PC-9 (cell line): ENCODE data around the gene ATP1B3.

ENCODE experiments used
- EZH2 ChIP-seq: fragments of 200-600 bp; sonication (generic); IDR thresholded peaks from 2 replicates; pipeline ENCODE4 v1.8.0; 2017; ENCODE audit warnings: antibody characterized with exemption, low read depth
- TF ChIP-seq, protein P1 (sequence below): fragments of 200-600 bp; sonication (generic); conservative IDR thresholded peaks from 2 replicates; pipeline ENCODE4 v1.6.1; 2017; ENCODE audit warnings: mixed run types, antibody characterized with exemption, mild to moderate bottlenecking, moderate library complexity

DNA sequence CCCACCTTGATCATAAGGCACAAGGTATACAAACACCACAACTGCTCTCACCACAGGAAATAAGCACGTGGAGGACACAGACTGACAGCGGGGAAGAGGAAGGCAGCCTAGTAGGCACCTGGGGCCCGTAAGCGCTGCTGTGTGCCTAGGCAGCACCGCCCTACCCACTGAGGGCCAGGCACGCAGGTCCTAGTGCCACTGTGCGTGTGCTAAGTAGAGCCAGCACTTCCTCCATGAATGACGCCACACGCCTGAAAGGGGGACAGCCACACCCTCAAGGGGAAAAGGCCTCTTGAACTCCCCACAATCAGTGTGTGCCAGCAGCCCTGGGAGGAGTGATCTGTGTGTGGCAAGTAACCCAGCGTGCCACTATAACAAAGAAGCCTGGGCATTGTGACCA, 73.0 kb downstream of the ATP1B3 start:
- TF ChIP-seq, protein P1, sequence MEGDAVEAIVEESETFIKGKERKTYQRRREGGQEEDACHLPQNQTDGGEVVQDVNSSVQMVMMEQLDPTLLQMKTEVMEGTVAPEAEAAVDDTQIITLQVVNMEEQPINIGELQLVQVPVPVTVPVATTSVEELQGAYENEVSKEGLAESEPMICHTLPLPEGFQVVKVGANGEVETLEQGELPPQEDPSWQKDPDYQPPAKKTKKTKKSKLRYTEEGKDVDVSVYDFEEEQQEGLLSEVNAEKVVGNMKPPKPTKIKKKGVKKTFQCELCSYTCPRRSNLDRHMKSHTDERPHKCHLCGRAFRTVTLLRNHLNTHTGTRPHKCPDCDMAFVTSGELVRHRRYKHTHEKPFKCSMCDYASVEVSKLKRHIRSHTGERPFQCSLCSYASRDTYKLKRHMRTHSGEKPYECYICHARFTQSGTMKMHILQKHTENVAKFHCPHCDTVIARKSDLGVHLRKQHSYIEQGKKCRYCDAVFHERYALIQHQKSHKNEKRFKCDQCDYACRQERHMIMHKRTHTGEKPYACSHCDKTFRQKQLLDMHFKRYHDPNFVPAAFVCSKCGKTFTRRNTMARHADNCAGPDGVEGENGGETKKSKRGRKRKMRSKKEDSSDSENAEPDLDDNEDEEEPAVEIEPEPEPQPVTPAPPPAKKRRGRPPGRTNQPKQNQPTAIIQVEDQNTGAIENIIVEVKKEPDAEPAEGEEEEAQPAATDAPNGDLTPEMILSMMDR = no peak
- no peak for TF ChIP-seq EZH2
